Measurements from ENCODE around the gene ZBTB20. TPM values are rescaled to one million over a fixed set of nuclear protein-coding genes. Genes with fewer than 3 reads are reported as not detected.

Gene ZBTB20
- total RNA-seq, 1 donor from 2014 or later: 27.5 TPM

GRCh38 chr3:114994554-114995341 lies 152.3 kb downstream of the ZBTB20 start:
- no peak for TF ChIP-seq CTCF (IDR thresholded peaks at IDR 0.05; ENCODE audit: partially characterized antibody, unreplicated experiment)
- Mint-ChIP-seq H3K4me3 (ENCODE audit: unreplicated experiment) (no peak overlapping the region), H3K9me3 (ENCODE audit: unreplicated experiment) (no peaks in the 10 kb centered on the region), H3K27ac (ENCODE audit: unreplicated experiment) (no peak overlapping the region), H3K36me3 (ENCODE audit: unreplicated experiment) (peaks cover 6% of the 10 kb centered on the region), H3K4me1 (ENCODE audit: low read depth, unreplicated experiment) (no peaks in the 10 kb centered on the region), H3K27me3 (ENCODE audit: unreplicated experiment) (no peaks in the 10 kb centered on the region)
- DNase-seq: no peak

- no peak overlapping the region for H3K27ac Mint-ChIP-seq (ENCODE audit: unreplicated experiment)
- H3K27me3 Mint-ChIP-seq (ENCODE audit: unreplicated experiment): no peaks in the 10 kb centered on the region
- H3K4me3 Mint-ChIP-seq (ENCODE audit: unreplicated experiment): no peak overlapping the region
- H3K9me3 Mint-ChIP-seq (ENCODE audit: unreplicated experiment): no peaks in the 10 kb centered on the region
- H3K4me1 Mint-ChIP-seq (ENCODE audit: low read depth, unreplicated experiment): no peaks in the 10 kb centered on the region
- TF ChIP-seq CTCF (IDR thresholded peaks at IDR 0.05; ENCODE audit: partially characterized antibody, unreplicated experiment): no peak
- DNase-seq: no peak
- H3K36me3 Mint-ChIP-seq (ENCODE audit: unreplicated experiment): peaks cover 2% of the 10 kb centered on the region
Observed at GRCh38 chr3:114985776-114986175, 161.3 kb downstream of the ZBTB20 start.

GRCh38 chr3:114983248-114983647 lies 163.8 kb downstream of the ZBTB20 start:
- H3K36me3 Mint-ChIP-seq (ENCODE audit: unreplicated experiment): no peaks in the 10 kb centered on the region
- no peaks in the 10 kb centered on the region for H3K27me3 Mint-ChIP-seq (ENCODE audit: unreplicated experiment)
- H3K9me3 Mint-ChIP-seq (ENCODE audit: unreplicated experiment): no peaks in the 10 kb centered on the region
- DNase-seq: no peak
- no peak overlapping the region for H3K4me3 Mint-ChIP-seq (ENCODE audit: unreplicated experiment)
- H3K27ac Mint-ChIP-seq (ENCODE audit: unreplicated experiment): no peak overlapping the region
- TF ChIP-seq CTCF (IDR thresholded peaks at IDR 0.05; ENCODE audit: partially characterized antibody, unreplicated experiment): no peak
- no peaks in the 10 kb centered on the region for H3K4me1 Mint-ChIP-seq (ENCODE audit: low read depth, unreplicated experiment)

- TF ChIP-seq CTCF (IDR thresholded peaks at IDR 0.05; ENCODE audit: partially characterized antibody, unreplicated experiment): no peak
- Mint-ChIP-seq H3K36me3 (ENCODE audit: unreplicated experiment) (no peaks in the 10 kb centered on the region), H3K4me1 (ENCODE audit: low read depth, unreplicated experiment) (no peaks in the 10 kb centered on the region), H3K27me3 (ENCODE audit: unreplicated experiment) (no peaks in the 10 kb centered on the region), H3K27ac (ENCODE audit: unreplicated experiment) (no peak overlapping the region), H3K9me3 (ENCODE audit: unreplicated experiment) (no peaks in the 10 kb centered on the region), H3K4me3 (ENCODE audit: unreplicated experiment) (no peak overlapping the region)
- DNase-seq: no peak
Observed at GRCh38 chr3:114974387-114974786, 172.7 kb downstream of the ZBTB20 start.

- Mint-ChIP-seq H3K27me3 (ENCODE audit: unreplicated experiment) (no peaks in the 10 kb centered on the region), H3K36me3 (ENCODE audit: unreplicated experiment) (no peaks in the 10 kb centered on the region), H3K27ac (ENCODE audit: unreplicated experiment) (no peak overlapping the region), H3K4me1 (ENCODE audit: low read depth, unreplicated experiment) (no peaks in the 10 kb centered on the region), H3K9me3 (ENCODE audit: unreplicated experiment) (no peaks in the 10 kb centered on the region), H3K4me3 (ENCODE audit: unreplicated experiment) (no peak overlapping the region)
- no peak for DNase-seq
- TF ChIP-seq CTCF (IDR thresholded peaks at IDR 0.05; ENCODE audit: partially characterized antibody, unreplicated experiment): no peak
Observed at GRCh38 chr3:114973536-114973935, 173.6 kb downstream of the ZBTB20 start.
